Testis (tissue), 2 donors: ENCODE results near the gene PRR36.

Experiments
- POLR2A ChIP-seq: fragments of 450-650 bp; IDR thresholded peaks from one replicate; pipeline ENCODE4 v1.6.1; 2017; ENCODE audit warnings: antibody characterized with exemption, mild to moderate bottlenecking, moderate library complexity
- TF ChIP-seq, protein P1 (sequence below), 3 experiments: fragments of 450-650 bp in 2 of 3; fragments of 200-600 bp in 1 of 3; sonication (generic) in 1 of 3; IDR thresholded peaks; one replicate each; pipeline ENCODE4 v1.5.1; 2016 to 2019; ENCODE audit warnings: antibody characterized with exemption in 3 of 3, mild to moderate bottlenecking in 2 of 3, moderate library complexity in 1 of 3

DNA sequence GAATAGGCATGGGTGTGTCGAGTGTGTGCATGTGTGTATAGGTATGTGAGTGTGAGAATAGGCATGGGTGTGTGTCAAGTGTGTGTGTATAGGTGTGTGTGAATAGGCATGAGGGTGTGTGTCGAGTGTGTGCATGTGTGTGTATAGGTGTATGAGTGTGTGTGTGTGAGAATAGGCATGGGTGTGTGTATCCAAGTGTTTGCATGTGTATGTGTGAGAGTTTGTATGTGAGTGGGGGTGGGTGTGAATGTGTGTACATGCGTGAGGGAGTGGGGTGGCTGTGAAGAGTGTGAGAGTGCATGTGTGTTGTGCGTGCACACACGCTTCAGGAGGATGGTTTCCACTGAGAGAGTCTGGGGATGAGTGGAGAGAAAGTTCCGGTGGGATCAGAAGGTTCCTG, 30.7 kb downstream of the PRR36 start:
- TF ChIP-seq, protein P1, sequence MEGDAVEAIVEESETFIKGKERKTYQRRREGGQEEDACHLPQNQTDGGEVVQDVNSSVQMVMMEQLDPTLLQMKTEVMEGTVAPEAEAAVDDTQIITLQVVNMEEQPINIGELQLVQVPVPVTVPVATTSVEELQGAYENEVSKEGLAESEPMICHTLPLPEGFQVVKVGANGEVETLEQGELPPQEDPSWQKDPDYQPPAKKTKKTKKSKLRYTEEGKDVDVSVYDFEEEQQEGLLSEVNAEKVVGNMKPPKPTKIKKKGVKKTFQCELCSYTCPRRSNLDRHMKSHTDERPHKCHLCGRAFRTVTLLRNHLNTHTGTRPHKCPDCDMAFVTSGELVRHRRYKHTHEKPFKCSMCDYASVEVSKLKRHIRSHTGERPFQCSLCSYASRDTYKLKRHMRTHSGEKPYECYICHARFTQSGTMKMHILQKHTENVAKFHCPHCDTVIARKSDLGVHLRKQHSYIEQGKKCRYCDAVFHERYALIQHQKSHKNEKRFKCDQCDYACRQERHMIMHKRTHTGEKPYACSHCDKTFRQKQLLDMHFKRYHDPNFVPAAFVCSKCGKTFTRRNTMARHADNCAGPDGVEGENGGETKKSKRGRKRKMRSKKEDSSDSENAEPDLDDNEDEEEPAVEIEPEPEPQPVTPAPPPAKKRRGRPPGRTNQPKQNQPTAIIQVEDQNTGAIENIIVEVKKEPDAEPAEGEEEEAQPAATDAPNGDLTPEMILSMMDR (IDR thresholded peaks at IDR 0.05), result no peak
- TF ChIP-seq POLR2A, result no peak
